Mucosa of stomach (tissue), 1 donor: ENCODE measurements around the gene TRMT1.
"Not testable (repeated sequence)": the region's sequence is repeated elsewhere in the genome, so short reads cannot be mapped to it uniquely, and the experiment has no call there.

Experiments
- H3K27me3 ChIP-seq: one replicate; pipeline ENCODE4 v1.7.0; 2013; ENCODE audit warnings: mild to moderate bottlenecking, low read length; ENCODE audit not compliant: control insufficient read depth, insufficient read depth
- H3K36me3 ChIP-seq: one replicate; pipeline ENCODE4 v1.7.0; 2013; ENCODE audit warnings: low read length; ENCODE audit not compliant: control insufficient read depth, insufficient read depth
- H3K4me1 ChIP-seq: one replicate; pipeline ENCODE4 v1.7.0; 2013; ENCODE audit warnings: mild to moderate bottlenecking, low read length; ENCODE audit not compliant: control insufficient read depth, insufficient read depth
- H3K4me3 ChIP-seq: one replicate; pipeline ENCODE4 v1.7.0; 2013; ENCODE audit warnings: low read length
- H3K9ac ChIP-seq: one replicate; pipeline ENCODE4 v1.7.0; 2013; ENCODE audit warnings: mild to moderate bottlenecking, low read length, moderate library complexity
- H3K9me3 ChIP-seq: one replicate; pipeline ENCODE4 v1.7.0; 2013; ENCODE audit warnings: mild to moderate bottlenecking, low read length, moderate library complexity; ENCODE audit not compliant: control insufficient read depth
- donor health status: Pancreatic carcinoma.

Gene TRMT1

GRCh38 chr19:13154241-13154778 is 37.8 kb upstream of the TRMT1 start:
- Histone ChIP-seq H3K36me3 (no peaks in the 10 kb centered on the region), H3K9ac (peak overlapping the region; percentile 97), H3K9me3 (no peaks in the 10 kb centered on the region), H3K27me3 (no peaks in the 10 kb centered on the region), H3K4me1 (peaks cover 18% of the 10 kb centered on the region), H3K4me3 (peak overlapping the region; percentile 88)

DNA sequence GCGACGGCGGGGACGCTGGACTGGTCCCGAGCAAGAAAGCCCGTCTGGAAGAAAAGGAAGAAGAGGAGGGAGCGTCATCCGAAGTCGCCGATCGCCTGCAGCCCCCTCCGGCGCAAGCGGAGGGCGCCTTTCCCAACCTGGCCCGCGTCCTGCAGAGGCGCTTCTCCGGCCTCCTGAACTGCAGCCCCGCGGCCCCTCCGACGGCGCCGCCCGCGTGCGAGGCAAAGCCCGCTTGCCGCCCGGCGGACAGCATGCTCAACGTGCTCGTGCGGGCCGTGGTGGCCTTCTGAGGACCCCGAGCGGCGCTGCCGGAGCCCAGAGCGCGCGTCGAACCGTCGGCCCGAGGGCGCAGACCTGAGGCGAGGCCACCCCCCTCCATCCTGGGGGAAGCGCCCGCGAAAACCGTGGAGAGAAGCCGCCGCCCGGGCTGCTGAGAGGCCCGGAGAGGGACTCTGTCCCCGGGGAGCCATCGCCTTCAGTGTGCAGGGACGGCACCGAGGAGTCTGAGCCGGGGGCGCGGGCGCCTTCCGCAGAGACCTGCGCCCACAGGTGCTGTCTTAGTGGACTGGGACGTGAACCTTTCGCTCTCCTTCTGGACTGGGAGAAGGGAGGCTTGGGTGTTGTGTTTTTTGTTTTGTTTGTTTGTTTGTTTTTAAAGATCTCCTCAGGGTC is 37.2 kb upstream of the TRMT1 start:
- H3K27me3 ChIP-seq, result no peaks in the 10 kb centered on the region

GRCh38 chr19:13152974-13153568 is 36.5 kb upstream of the TRMT1 start:
- H3K4me1 ChIP-seq, result peaks cover 26% of the 10 kb centered on the region
- no peaks in the 10 kb centered on the region for H3K9me3 ChIP-seq
- no peaks in the 10 kb centered on the region for H3K27me3 ChIP-seq
- H3K36me3 ChIP-seq, result no peaks in the 10 kb centered on the region
- peak overlapping the region; percentile 97 for H3K9ac ChIP-seq
- peak overlapping the region; percentile 88 for H3K4me3 ChIP-seq

More for the DNA sequence above, 37.2 kb upstream of the TRMT1 start:
- Histone ChIP-seq H3K9me3 (no peaks in the 10 kb centered on the region), H3K4me1 (peaks cover 24% of the 10 kb centered on the region), H3K4me3 (peak overlapping the region; percentile 88), H3K9ac (peak overlapping the region; percentile 97), H3K36me3 (no peaks in the 10 kb centered on the region)

DNA sequence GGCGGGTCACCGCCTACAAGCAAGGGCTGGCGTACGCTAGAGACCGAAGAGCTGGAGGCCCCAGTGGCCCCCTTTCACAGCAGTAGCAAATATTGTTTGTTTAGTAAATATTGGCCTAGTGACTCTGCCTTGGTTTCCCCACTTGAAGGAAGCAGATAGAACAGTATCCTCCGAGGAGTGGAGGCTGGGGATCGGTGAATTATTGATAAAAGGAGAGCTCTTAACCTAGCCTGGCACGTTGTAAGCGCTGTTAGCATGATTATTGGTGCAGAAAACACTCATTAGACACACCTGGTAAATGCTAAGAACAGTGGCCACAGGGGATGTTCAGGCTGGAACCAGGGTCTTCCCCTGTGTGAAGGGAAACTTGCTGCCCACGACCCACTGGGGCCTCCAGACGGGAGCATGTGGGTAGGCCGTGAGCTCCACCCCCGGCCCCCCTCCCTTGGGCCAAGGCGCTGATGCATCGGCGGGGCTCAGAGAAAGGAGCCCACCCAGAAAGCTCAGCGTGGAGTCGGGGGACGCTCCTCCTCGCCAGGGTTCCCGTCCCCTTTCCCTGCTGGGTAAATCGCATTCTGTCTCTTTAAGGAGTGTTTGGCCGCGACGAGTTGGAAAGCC is 35.9 kb upstream of the TRMT1 start:
- Histone ChIP-seq H3K9me3 (no peaks in the 10 kb centered on the region), H3K9ac (peak overlapping the region; percentile 97), H3K27me3 (no peaks in the 10 kb centered on the region), H3K36me3 (no peaks in the 10 kb centered on the region), H3K4me1 (peaks cover 26% of the 10 kb centered on the region), H3K4me3 (peak overlapping the region; percentile 88)

DNA sequence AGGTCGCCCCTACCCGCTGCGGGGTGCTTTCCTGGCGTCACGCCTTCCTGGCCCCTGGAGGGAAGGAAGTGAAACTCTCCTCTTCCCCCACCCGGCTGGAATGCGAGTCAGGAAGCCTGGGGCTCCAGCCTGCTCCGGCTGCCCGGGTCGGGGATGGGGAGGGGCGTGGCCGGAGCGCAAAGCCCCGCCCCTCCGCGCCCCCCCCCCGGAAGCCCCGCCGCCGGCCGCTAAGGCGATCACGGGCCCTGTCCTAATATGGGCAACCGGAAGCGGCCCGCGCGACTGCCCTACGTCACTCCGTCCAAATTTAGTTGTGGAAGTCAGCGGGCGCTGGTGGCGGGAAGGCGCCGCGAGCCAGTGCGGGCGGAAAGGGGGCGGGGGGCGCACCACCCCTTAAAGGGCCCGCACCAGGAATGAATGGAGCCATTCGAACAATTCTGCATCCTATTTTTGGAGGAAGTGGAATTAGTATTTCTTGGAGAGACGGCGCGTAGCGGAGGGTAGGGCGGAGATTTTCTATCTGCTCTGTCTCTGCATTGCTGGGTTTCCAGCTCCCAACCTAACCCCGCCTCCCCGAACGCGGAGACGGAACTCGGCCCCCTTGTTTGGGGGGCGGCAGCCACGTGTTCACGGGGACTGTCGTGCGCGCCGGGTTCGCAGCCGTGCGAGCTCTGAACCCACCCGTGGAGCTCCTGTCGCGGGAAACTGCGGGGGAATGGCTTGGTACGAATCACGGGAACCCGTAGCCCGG is 35.2 kb upstream of the TRMT1 start:
- H3K4me1 ChIP-seq, result peaks cover 26% of the 10 kb centered on the region
- no peaks in the 10 kb centered on the region for H3K9me3 ChIP-seq

DNA sequence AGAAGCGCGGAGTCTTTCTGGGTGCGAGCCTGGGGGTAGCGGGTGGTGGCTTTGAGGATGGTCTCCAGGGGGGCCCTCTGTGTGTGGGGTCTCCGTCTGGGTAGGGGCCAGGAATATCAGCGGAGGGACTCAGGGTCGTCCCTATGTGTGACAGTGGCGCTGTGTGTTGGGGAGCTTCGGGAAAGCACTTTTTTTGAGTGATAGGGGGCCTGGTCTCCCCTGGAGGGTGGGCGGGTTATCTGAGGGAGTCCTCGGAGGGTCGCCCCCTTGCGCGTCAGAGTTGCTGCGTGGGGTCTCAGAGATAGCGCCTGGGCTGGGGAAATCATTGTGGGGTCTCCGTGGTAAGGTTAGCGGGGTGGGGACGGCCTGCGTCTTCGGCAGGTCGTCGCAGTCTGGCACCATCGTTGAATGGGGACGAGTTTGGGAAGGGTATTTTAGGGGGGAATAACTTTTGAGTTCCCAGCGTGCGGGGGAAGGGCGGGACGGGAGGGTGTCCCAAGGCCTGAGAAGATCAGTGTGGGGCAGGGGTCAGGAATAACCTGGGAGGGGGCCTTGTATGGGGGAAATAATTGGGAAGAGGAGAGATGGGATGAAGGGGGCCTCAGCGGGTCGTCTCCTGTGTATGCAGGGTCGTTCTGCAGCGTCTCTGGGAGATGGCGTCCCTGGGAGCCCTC is 34.5 kb upstream of the TRMT1 start:
- H3K36me3 ChIP-seq, result no peaks in the 10 kb centered on the region
- H3K27me3 ChIP-seq, result no peaks in the 10 kb centered on the region
- peaks cover 21% of the 10 kb centered on the region for H3K4me1 ChIP-seq
- H3K9me3 ChIP-seq, result no peaks in the 10 kb centered on the region
- peak overlapping the region; percentile 100 for H3K9ac ChIP-seq
- peak overlapping the region; percentile 100 for H3K4me3 ChIP-seq

More for the DNA sequence above, 35.2 kb upstream of the TRMT1 start:
- Histone ChIP-seq H3K27me3 (no peaks in the 10 kb centered on the region), H3K4me3 (peak overlapping the region; percentile 100), H3K36me3 (no peaks in the 10 kb centered on the region), H3K9ac (peak overlapping the region; percentile 100)

DNA sequence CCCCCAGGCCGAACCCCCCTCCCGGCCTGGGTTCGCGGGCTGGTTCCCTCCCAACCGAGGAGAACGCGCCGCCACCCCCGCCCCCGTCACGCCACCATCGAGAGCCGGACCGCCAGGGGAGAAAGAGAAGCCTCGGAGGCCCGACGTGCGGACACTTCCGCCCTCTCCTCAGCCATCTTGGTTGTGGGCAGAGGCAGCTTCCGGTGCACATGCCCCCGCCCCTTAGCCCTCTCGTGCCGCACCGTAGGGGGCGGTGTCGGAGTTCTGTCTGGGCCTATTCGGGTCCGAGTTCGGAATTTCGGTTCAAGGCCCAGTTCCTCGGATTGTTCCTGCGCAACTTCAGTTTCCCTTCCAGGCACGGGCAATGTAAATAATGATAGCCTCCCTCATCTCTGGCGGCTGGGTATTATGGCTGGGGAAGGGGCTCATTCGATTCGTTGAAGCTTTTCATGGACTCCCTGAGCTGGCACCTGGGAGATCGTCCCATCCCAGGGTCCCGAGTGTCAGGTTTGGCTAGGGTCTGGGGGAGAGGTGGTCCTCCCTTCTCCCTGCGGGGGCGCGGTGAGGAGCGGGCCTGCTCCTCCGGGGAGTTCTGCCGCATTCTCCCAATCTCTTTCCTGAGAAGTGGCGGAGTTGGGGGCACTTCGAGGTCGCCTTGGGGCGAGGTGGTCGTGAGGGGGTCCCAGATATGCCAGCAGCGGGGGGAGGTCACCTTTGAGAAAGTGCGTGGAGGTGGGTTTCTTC is 33.8 kb upstream of the TRMT1 start, which contains the start of the genes IER2 and STX10:
Gene IER2, plus strand, starts transcription at position 225 of the 744 bp plus-strand sequence. CDS start 2,776 bp downstream, outside the sequence.
Gene STX10, minus strand, starts transcription at position 189 of the 744 bp plus-strand sequence. CDS start 202 bp downstream, outside the sequence.
- Histone ChIP-seq H3K27me3 (no peaks in the 10 kb centered on the region), H3K4me3 (peak within 1 kb of the TSS; percentile 100), H3K36me3 (no peaks in the 10 kb centered on the region), H3K4me1 (peaks cover 14% of the 10 kb centered on the region), H3K9ac (peak within 1 kb of the TSS; percentile 100), H3K9me3 (no peaks in the 10 kb centered on the region)

GRCh38 chr19:13149628-13150186 is 33.2 kb upstream of the TRMT1 start:
- H3K4me3 ChIP-seq, result peak overlapping the region; percentile 100
- H3K9ac ChIP-seq, result peak overlapping the region; percentile 100
- no peaks in the 10 kb centered on the region for H3K27me3 ChIP-seq
- H3K9me3 ChIP-seq, result no peaks in the 10 kb centered on the region
- H3K36me3 ChIP-seq, result no peaks in the 10 kb centered on the region
- H3K4me1 ChIP-seq, result peaks cover 10% of the 10 kb centered on the region

DNA sequence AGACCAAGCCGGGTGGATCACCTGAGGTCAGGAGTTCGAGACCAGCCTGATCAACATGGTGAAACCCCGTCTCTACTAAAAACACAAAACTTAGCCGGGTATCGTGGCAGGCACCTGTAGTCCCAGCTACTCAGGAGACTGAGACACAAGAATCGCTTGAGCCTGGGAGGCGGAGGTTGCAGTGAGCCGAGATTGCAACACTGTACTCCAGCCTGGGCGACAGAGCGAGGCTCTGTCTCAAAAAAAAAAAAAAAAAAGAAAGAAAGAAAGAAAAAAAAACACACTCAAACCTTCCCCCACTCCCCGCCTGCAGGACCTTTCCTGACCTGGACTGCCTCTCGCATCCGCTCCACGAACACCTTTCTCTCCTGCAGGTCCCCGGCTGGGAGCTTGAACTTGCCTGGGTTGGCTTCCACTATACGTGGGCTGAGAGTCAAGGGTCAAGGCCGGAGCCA is 32.7 kb upstream of the TRMT1 start:
- not testable (repeated sequence) for H3K27me3 ChIP-seq, H3K36me3 ChIP-seq, H3K9me3 ChIP-seq
- Histone ChIP-seq H3K9ac (peak overlapping the region; percentile 100), H3K4me3 (peak overlapping the region; percentile 100), H3K4me1 (peaks cover 14% of the 10 kb centered on the region)

- Histone ChIP-seq H3K4me1 (peaks cover 22% of the 10 kb centered on the region), H3K9ac (no peak overlapping the region), H3K4me3 (no peak overlapping the region)
These were observed 30.4 kb upstream of the TRMT1 start for GRCh38 chr19:13146763-13147563.

More at GRCh38 chr19:13146763-13147563, 30.4 kb upstream of the TRMT1 start:
- Histone ChIP-seq H3K36me3 (no peaks in the 10 kb centered on the region), H3K27me3 (no peaks in the 10 kb centered on the region), H3K9me3 (no peaks in the 10 kb centered on the region)
